HEK293 (cell line): ENCODE results near the gene NUP50.

ENCODE experiments used
- CTCF ChIA-PET: fragments of 350-600 bp; formaldehyde crosslinking; extraction: SDS; loops from one replicate; lab custom pipeline; 2021; ENCODE audit warnings: antibody characterized with exemption; lab: Yijun Ruan, JAX
- POLR2A ChIA-PET: fragments of 300-600 bp; formaldehyde crosslinking; extraction: SDS; loops from one replicate; lab custom pipeline; 2020; ENCODE audit warnings: antibody characterized with exemption, inconsistent platforms; lab: Yijun Ruan, JAX
- H3K27ac ChIP-seq: fragments of 200-500 bp; sonication (Bioruptor generic); 2 replicates; pipeline ENCODE4 v1.5.1; 2014; ENCODE audit warnings: low read depth, low read length, control low read depth, inconsistent platforms; ENCODE audit errors: extremely low read depth
- H3K36me3 ChIP-seq, 2 experiments: fragments of 200-500 bp in 1 of 2; sonication (Bioruptor generic) in 1 of 2; 1 replicate in 1 of 2; 2 replicates in 1 of 2; pipeline ENCODE4 v1.5.1; 2014 to 2017; ENCODE audit warnings: inconsistent platforms in 2 of 2, low read length in 2 of 2; ENCODE audit not compliant: control insufficient read depth in 2 of 2, insufficient read depth in 1 of 2
- H3K4me1 ChIP-seq: fragments of 200-500 bp; sonication (Bioruptor generic); 2 replicates; pipeline ENCODE4 v1.5.1; 2014; ENCODE audit warnings: mild to moderate bottlenecking, low read length, inconsistent platforms; ENCODE audit not compliant: control insufficient read depth, insufficient read depth
- H3K4me3 ChIP-seq: 2 replicates; pipeline ENCODE4 v1.5.1; 2011; ENCODE audit warnings: low read depth, mild to moderate bottlenecking, control low read depth, low read length, moderate library complexity
- H3K9me3 ChIP-seq: fragments of 200-500 bp; sonication (Bioruptor generic); 2 replicates; pipeline ENCODE4 v1.5.1; 2014; ENCODE audit warnings: low read depth, low read length, inconsistent platforms; ENCODE audit not compliant: control insufficient read depth, insufficient read depth
- GLI2 ChIP-seq: fragments of 450-650 bp; formaldehyde crosslinking; IDR thresholded peaks from 2 replicates; pipeline ENCODE4; 2017; ENCODE audit warnings: missing biosample characterization, missing genetic modification characterization, low read depth, borderline replicate concordance
- GLIS1 ChIP-seq: fragments of 450-650 bp; formaldehyde crosslinking; IDR thresholded peaks from 2 replicates; pipeline ENCODE4 v1.5.1; 2016; ENCODE audit warnings: missing biosample characterization, missing genetic modification characterization
- ZBTB17 ChIP-seq: fragments of 450-650 bp; formaldehyde crosslinking; IDR thresholded peaks from 2 replicates; pipeline ENCODE4 v1.5.1; 2016; ENCODE audit warnings: missing biosample characterization, missing genetic modification characterization
- ZNF175 ChIP-seq: fragments of 450-650 bp; formaldehyde crosslinking; IDR thresholded peaks from 2 replicates; pipeline ENCODE4 v1.5.1; 2016; ENCODE audit warnings: missing biosample characterization, missing genetic modification characterization
- ZNF19 ChIP-seq: fragments of 450-650 bp; formaldehyde crosslinking; IDR thresholded peaks from 2 replicates; pipeline ENCODE4; 2016; ENCODE audit warnings: missing biosample characterization, missing genetic modification characterization, low read depth
- ZNF202 ChIP-seq: fragments of 450-650 bp; formaldehyde crosslinking; IDR thresholded peaks from 2 replicates; pipeline ENCODE4 v1.5.1; 2016; ENCODE audit warnings: missing biosample characterization, missing genetic modification characterization, borderline replicate concordance
- ZNF311 ChIP-seq: fragments of 450-650 bp; formaldehyde crosslinking; IDR thresholded peaks from 2 replicates; pipeline ENCODE4 v1.5.1; 2017; ENCODE audit warnings: missing biosample characterization, missing genetic modification characterization, borderline replicate concordance
- ZNF433 ChIP-seq: fragments of 450-650 bp; formaldehyde crosslinking; IDR thresholded peaks from 2 replicates; pipeline ENCODE4 v1.5.1; 2016; ENCODE audit warnings: missing biosample characterization, missing genetic modification characterization, low read depth
- ZNF48 ChIP-seq: fragments of 450-650 bp; formaldehyde crosslinking; IDR thresholded peaks from 2 replicates; pipeline ENCODE4 v1.5.1; 2016; ENCODE audit warnings: missing biosample characterization, missing genetic modification characterization
- ZNF510 ChIP-seq: fragments of 450-650 bp; formaldehyde crosslinking; IDR thresholded peaks from 2 replicates; pipeline ENCODE4 v1.5.1; 2018; ENCODE audit warnings: mild to moderate bottlenecking, missing genetic modification characterization, missing biosample characterization; ENCODE audit not compliant: insufficient replicate concordance
- ZNF521 ChIP-seq: fragments of 450-650 bp; formaldehyde crosslinking; IDR thresholded peaks from 2 replicates; pipeline ENCODE4 v1.5.1; 2017; ENCODE audit warnings: missing biosample characterization, mild to moderate bottlenecking, missing genetic modification characterization
- ZNF571 ChIP-seq: fragments of 450-650 bp; formaldehyde crosslinking; IDR thresholded peaks from 2 replicates; pipeline ENCODE4 v1.5.0; 2017; ENCODE audit warnings: missing biosample characterization, missing genetic modification characterization
- ZNF585B ChIP-seq: fragments of 450-650 bp; formaldehyde crosslinking; IDR thresholded peaks from 2 replicates; pipeline ENCODE4 v1.5.1; 2016; ENCODE audit warnings: missing biosample characterization, missing genetic modification characterization
- TF ChIP-seq, protein P1 (sequence below): fragments of 450-650 bp; formaldehyde crosslinking; IDR thresholded peaks from 2 replicates; pipeline ENCODE4 v1.5.1; 2016; ENCODE audit warnings: missing biosample characterization, missing genetic modification characterization
- TF ChIP-seq, protein P2 (sequence below): fragments of 450-650 bp; formaldehyde crosslinking; IDR thresholded peaks from 2 replicates; pipeline ENCODE4 v1.5.1; 2016; ENCODE audit warnings: missing biosample characterization, missing genetic modification characterization
- TF ChIP-seq, protein P3 (sequence below): fragments of 450-650 bp; formaldehyde crosslinking; IDR thresholded peaks from 2 replicates; pipeline ENCODE4 v1.5.1; 2016; ENCODE audit warnings: missing biosample characterization, missing genetic modification characterization
- TF ChIP-seq, protein P4 (sequence below): fragments of 450-650 bp; formaldehyde crosslinking; IDR thresholded peaks from 2 replicates; pipeline ENCODE4 v1.5.1; 2016; ENCODE audit warnings: missing biosample characterization, missing genetic modification characterization

The NUP50 gene

GRCh38 chr22:45181766-45182165, 18.0 kb downstream of the NUP50 start:
- CTCF ChIA-PET: interaction anchor here (0.6 kb wide), 1 partner anchor 62 kb away, joined by 5 read pairs; no protein-coding TSS in a partner anchor
- H3K27ac ChIP-seq: no peak overlapping the region

DNA sequence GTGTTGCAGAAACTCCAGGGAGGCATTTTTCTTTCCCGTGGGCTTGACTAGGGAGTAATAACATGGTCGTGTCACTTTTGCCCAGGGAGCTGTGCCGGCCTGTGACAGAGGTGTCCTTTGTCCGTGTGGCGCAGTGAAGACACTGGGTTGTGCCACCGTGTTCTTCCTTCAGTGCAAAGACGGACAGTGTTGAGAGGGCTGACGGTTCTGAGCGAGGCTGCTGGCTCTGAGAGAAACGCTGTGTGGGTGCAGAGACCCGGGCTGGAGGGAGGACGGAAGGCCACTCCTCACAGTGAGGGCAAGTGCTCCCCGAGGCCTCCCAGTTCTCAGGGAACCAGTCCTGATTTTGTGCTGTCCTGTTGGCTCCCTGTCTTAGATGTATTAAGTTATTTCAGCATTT, 20.2 kb downstream of the NUP50 start:
- TF ChIP-seq ZNF521 (tag by site-specific recombination) (no peak), ZNF311 (tag by site-specific recombination) (no peak), ZNF510 (tag by site-specific recombination) (no peak), ZNF19 (no peak), ZBTB17 (tag by site-specific recombination) (no peak), ZNF48 (tag by site-specific recombination) (no peak), ZNF433 (tag by site-specific recombination) (no peak), ZNF571 (no peak), ZNF175 (tag by site-specific recombination) (no peak)
- TF ChIP-seq, protein P1, sequence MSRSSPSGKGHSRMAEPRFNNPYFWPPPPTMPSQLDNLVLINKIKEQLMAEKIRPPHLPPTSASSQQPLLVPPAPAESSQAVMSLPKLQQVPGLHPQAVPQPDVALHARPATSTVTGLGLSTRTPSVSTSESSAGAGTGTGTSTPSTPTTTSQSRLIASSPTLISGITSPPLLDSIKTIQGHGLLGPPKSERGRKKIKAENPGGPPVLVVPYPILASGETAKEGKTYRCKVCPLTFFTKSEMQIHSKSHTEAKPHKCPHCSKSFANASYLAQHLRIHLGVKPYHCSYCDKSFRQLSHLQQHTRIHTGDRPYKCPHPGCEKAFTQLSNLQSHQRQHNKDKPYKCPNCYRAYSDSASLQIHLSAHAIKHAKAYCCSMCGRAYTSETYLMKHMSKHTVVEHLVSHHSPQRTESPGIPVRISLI (tag by site-specific recombination): no peak
- TF ChIP-seq, protein P2, sequence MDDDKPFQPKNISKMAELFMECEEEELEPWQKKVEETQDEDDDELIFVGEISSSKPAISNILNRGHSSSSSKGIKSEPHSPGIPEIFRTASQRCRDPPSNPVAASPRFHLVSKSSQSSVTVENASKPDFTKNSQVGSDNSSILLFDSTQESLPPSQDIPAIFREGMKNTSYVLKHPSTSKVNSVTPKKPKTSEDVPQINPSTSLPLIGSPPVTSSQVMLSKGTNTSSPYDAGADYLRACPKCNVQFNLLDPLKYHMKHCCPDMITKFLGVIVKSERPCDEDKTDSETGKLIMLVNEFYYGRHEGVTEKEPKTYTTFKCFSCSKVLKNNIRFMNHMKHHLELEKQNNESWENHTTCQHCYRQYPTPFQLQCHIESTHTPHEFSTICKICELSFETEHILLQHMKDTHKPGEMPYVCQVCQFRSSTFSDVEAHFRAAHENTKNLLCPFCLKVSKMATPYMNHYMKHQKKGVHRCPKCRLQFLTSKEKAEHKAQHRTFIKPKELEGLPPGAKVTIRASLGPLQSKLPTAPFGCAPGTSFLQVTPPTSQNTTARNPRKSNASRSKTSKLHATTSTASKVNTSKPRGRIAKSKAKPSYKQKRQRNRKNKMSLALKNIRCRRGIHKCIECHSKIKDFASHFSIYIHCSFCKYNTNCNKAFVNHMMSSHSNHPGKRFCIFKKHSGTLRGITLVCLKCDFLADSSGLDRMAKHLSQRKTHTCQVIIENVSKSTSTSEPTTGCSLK (tag by site-specific recombination): no peak
- TF ChIP-seq, protein P3, sequence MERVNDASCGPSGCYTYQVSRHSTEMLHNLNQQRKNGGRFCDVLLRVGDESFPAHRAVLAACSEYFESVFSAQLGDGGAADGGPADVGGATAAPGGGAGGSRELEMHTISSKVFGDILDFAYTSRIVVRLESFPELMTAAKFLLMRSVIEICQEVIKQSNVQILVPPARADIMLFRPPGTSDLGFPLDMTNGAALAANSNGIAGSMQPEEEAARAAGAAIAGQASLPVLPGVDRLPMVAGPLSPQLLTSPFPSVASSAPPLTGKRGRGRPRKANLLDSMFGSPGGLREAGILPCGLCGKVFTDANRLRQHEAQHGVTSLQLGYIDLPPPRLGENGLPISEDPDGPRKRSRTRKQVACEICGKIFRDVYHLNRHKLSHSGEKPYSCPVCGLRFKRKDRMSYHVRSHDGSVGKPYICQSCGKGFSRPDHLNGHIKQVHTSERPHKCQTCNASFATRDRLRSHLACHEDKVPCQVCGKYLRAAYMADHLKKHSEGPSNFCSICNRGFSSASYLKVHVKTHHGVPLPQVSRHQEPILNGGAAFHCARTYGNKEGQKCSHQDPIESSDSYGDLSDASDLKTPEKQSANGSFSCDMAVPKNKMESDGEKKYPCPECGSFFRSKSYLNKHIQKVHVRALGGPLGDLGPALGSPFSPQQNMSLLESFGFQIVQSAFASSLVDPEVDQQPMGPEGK (tag by site-specific recombination): no peak
- TF ChIP-seq, protein P4, sequence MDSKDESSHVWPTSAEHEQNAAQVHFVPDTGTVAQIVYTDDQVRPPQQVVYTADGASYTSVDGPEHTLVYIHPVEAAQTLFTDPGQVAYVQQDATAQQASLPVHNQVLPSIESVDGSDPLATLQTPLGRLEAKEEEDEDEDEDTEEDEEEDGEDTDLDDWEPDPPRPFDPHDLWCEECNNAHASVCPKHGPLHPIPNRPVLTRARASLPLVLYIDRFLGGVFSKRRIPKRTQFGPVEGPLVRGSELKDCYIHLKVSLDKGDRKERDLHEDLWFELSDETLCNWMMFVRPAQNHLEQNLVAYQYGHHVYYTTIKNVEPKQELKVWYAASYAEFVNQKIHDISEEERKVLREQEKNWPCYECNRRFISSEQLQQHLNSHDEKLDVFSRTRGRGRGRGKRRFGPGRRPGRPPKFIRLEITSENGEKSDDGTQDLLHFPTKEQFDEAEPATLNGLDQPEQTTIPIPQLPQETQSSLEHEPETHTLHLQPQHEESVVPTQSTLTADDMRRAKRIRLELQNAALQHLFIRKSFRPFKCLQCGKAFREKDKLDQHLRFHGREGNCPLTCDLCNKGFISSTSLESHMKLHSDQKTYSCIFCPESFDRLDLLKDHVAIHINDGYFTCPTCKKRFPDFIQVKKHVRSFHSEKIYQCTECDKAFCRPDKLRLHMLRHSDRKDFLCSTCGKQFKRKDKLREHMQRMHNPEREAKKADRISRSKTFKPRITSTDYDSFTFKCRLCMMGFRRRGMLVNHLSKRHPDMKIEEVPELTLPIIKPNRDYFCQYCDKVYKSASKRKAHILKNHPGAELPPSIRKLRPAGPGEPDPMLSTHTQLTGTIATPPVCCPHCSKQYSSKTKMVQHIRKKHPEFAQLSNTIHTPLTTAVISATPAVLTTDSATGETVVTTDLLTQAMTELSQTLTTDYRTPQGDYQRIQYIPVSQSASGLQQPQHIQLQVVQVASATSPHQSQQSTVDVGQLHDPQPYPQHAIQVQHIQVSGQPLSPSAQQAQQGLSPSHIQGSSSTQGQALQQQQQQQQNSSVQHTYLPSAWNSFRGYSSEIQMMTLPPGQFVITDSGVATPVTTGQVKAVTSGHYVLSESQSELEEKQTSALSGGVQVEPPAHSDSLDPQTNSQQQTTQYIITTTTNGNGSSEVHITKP (tag by site-specific recombination): no peak

More at GRCh38 chr22:45181766-45182165, 18.0 kb downstream of the NUP50 start:
- Histone ChIP-seq H3K9me3 (no peaks in the 10 kb centered on the region), H3K36me3 (peaks cover 58 to 91% of the 10 kb centered on the region in 2 experiments), H3K4me3 (no peak overlapping the region), H3K4me1 (no peaks in the 10 kb centered on the region)
- POLR2A ChIA-PET: no interaction called here
- TF ChIP-seq ZNF311 (tag by site-specific recombination) (no peak), GLIS1 (tag by site-specific recombination) (no peak), ZNF202 (tag by site-specific recombination) (no peak), ZNF585B (tag by site-specific recombination) (no peak), GLI2 (tag by site-specific recombination) (no peak)

More for the DNA sequence above, 20.2 kb downstream of the NUP50 start:
- ChIA-PET CTCF (no interaction called here), POLR2A (no interaction called here)
- no peaks in the 10 kb centered on the region for H3K4me1 ChIP-seq
- peaks cover 51 to 69% of the 10 kb centered on the region in 2 experiments for H3K36me3 ChIP-seq
- H3K9me3 ChIP-seq: no peaks in the 10 kb centered on the region
- no peak overlapping the region for H3K27ac ChIP-seq
- H3K4me3 ChIP-seq: no peak overlapping the region
